HG03439 (cell line): ENCODE results near the gene EPHA8.

Experiments used
- ATAC-seq: cut with Tn5 transposase; IDR thresholded peaks from one replicate; pipeline ENCODE4 v1.9.1; 2021; ENCODE audit warnings: mild to moderate bottlenecking, moderate library complexity; ENCODE audit not compliant: unreplicated experiment

The EPHA8 gene

GRCh38 chr1:22587247-22587646 is 24.0 kb downstream of the EPHA8 start:
- no peak for ATAC-seq

- no peak for ATAC-seq
Measured at GRCh38 chr1:22588899-22589422, 25.7 kb downstream of the EPHA8 start.

- ATAC-seq = no peak
Measured at GRCh38 chr1:22591576-22591975, 28.3 kb downstream of the EPHA8 start.

- no peak for ATAC-seq
Measured at GRCh38 chr1:22592051-22592450, 28.8 kb downstream of the EPHA8 start.

- no peak for ATAC-seq
Measured at GRCh38 chr1:22592919-22593790, 29.9 kb downstream of the EPHA8 start.

GRCh38 chr1:22594396-22594795 is 31.1 kb downstream of the EPHA8 start:
- no peak for ATAC-seq

- no peak for ATAC-seq
Measured at GRCh38 chr1:22595108-22595507, 31.8 kb downstream of the EPHA8 start.

GRCh38 chr1:22597301-22597965 is 34.1 kb downstream of the EPHA8 start:
- ATAC-seq = no peak

GRCh38 chr1:22597996-22598395 is 34.7 kb downstream of the EPHA8 start:
- no peak for ATAC-seq

GRCh38 chr1:22598736-22599135 is 35.4 kb downstream of the EPHA8 start:
- no peak for ATAC-seq

- ATAC-seq = no peak
Measured at GRCh38 chr1:22600071-22600816, 37.0 kb downstream of the EPHA8 start.

GRCh38 chr1:22600817-22601605 is 37.7 kb downstream of the EPHA8 start:
- ATAC-seq = no peak

- ATAC-seq = no peak
Measured at GRCh38 chr1:22601610-22602009, 38.3 kb downstream of the EPHA8 start.

- ATAC-seq = no peak
Measured at GRCh38 chr1:22602060-22602740, 38.9 kb downstream of the EPHA8 start.

GRCh38 chr1:22606161-22606560 is 42.9 kb downstream of the EPHA8 start:
- ATAC-seq = no peak

- no peak for ATAC-seq
Measured at GRCh38 chr1:22607154-22607553, 43.9 kb downstream of the EPHA8 start.

GRCh38 chr1:22608361-22608760 is 45.1 kb downstream of the EPHA8 start:
- ATAC-seq = no peak

GRCh38 chr1:22609291-22609690 is 46.0 kb downstream of the EPHA8 start:
- no peak for ATAC-seq

- ATAC-seq = no peak
Measured at GRCh38 chr1:22611530-22611947, 48.2 kb downstream of the EPHA8 start.
